Bronchial epithelial cell (primary cell): ENCODE results near the gene CLIP1. TPM values are rescaled to one million over a fixed set of nuclear protein-coding genes. Genes with fewer than 3 reads are reported as not detected.
"Not testable (repeated sequence)": the region's sequence is repeated elsewhere in the genome, so short reads cannot be mapped to it uniquely, and the experiment has no call there.

Experiments used
- DNase-seq: peaks from one replicate; pipeline ENCODE4 v3.0.0-alpha.2; 2010; ENCODE audit warnings: low read depth
- FAIRE-seq: peaks from 2 replicates; lab custom pipeline; 2011; peaks lifted over from hg19 to GRCh38; lab: Jason Lieb, UNC
- H3K27me3 ChIP-seq: 2 replicates; pipeline ENCODE4 v1.5.1; 2011; ENCODE audit warnings: low read length; ENCODE audit not compliant: control insufficient read depth, insufficient read depth
- H3K36me3 ChIP-seq: 2 replicates; pipeline ENCODE4 v1.5.1; 2011; ENCODE audit warnings: low read length; ENCODE audit not compliant: control insufficient read depth, insufficient read depth
- H3K4me3 ChIP-seq: 2 replicates; pipeline ENCODE4 v1.5.1; 2011; ENCODE audit warnings: mild to moderate bottlenecking, low read depth, low read length, control low read depth
- CTCF ChIP-seq: IDR thresholded peaks from 2 replicates; pipeline ENCODE4 v1.5.1; 2011; ENCODE audit warnings: mild to moderate bottlenecking, moderate library complexity, low read length, control low read depth, inconsistent platforms; ENCODE audit not compliant: insufficient read depth, severe bottlenecking
- total RNA-seq: library from RNA; depleted of rRNA; stranded (reverse); fragments of >200 nt; gene quantifications from 2 replicates; pipeline ENCODE4 v1.2.1, GENCODE V29; 2014

The CLIP1 gene
- total RNA-seq, 1 donor from 2014 or later, result 69.0 TPM

GRCh38 chr12:122454739-122455138 is 32.3 kb upstream of the CLIP1 start:
- no peak for FAIRE-seq
- H3K36me3 ChIP-seq, result no peaks in the 10 kb centered on the region
- no peak for DNase-seq

GRCh38 chr12:122454250-122454721 is 31.8 kb upstream of the CLIP1 start:
- no peak for DNase-seq
- Histone ChIP-seq H3K36me3 (no peaks in the 10 kb centered on the region), H3K27me3 (no peaks in the 10 kb centered on the region), H3K4me3 (no peak overlapping the region)
- no peak for TF ChIP-seq CTCF
- FAIRE-seq, result no peak

More at GRCh38 chr12:122454739-122455138, 32.3 kb upstream of the CLIP1 start:
- Histone ChIP-seq H3K27me3 (no peaks in the 10 kb centered on the region), H3K4me3 (no peak overlapping the region)
- TF ChIP-seq CTCF, result no peak

GRCh38 chr12:122452701-122453285 is 30.3 kb upstream of the CLIP1 start:
- FAIRE-seq, result no peak
- no peaks in the 10 kb centered on the region for H3K27me3 ChIP-seq
- no peak for DNase-seq
- no peak overlapping the region for H3K4me3 ChIP-seq
- no peaks in the 10 kb centered on the region for H3K36me3 ChIP-seq
- TF ChIP-seq CTCF, result no peak

- Histone ChIP-seq H3K36me3 (no peaks in the 10 kb centered on the region), H3K4me3 (no peak overlapping the region), H3K27me3 (no peaks in the 10 kb centered on the region)
- TF ChIP-seq CTCF, result peak; percentile 9
- no peak for FAIRE-seq
- peak; percentile 99 for DNase-seq
Measured at GRCh38 chr12:122449317-122449716, 26.8 kb upstream of the CLIP1 start.

- H3K36me3 ChIP-seq, H3K27me3 ChIP-seq, DNase-seq, FAIRE-seq, H3K4me3 ChIP-seq: not testable (repeated sequence)
Measured at GRCh38 chr12:122447825-122448224, 25.4 kb upstream of the CLIP1 start.

- not testable (repeated sequence) for H3K36me3 ChIP-seq, H3K4me3 ChIP-seq, FAIRE-seq, H3K27me3 ChIP-seq, DNase-seq
Measured at GRCh38 chr12:122446390-122446789, 23.9 kb upstream of the CLIP1 start.

GRCh38 chr12:122444071-122444470 is 21.6 kb upstream of the CLIP1 start:
- not testable (repeated sequence) for H3K4me3 ChIP-seq, H3K36me3 ChIP-seq, H3K27me3 ChIP-seq, FAIRE-seq, DNase-seq
